Right cardiac atrium (tissue), 5 donors: ENCODE data around the gene VAV3. TPM values are rescaled to one million over a fixed set of nuclear protein-coding genes. Genes with fewer than 3 reads are reported as not detected.
"Not testable (repeated sequence)": the region's sequence is repeated elsewhere in the genome, so short reads cannot be mapped to it uniquely, and the experiment has no call there.

Experiments
- ATAC-seq, 2 donors: fragments of 200-7000 bp; cut with Tn5 transposase; one replicate each; pipeline versions ENCODE4 v1.8.0 to v1.9.1; 2020; ENCODE audit warnings: moderate library complexity in 2 of 2, mild to moderate bottlenecking in 1 of 2
- DNase-seq, 3 donors: peaks; one replicate each; pipeline ENCODE4 v3.0.0-alpha.2; 2020
- H3K27ac ChIP-seq: one replicate; pipeline ENCODE4 v1.5.1; 2013; ENCODE audit warnings: mild to moderate bottlenecking, low read length, control low read depth, moderate library complexity
- H3K27me3 ChIP-seq: one replicate; pipeline ENCODE4 v1.6.1; 2013; ENCODE audit not compliant: control insufficient read depth, insufficient read depth
- H3K4me1 ChIP-seq: one replicate; pipeline ENCODE4 v1.6.1; 2013; ENCODE audit warnings: low read length; ENCODE audit not compliant: control insufficient read depth, insufficient read depth
- H3K4me3 ChIP-seq: one replicate; pipeline ENCODE4 v1.5.1; 2013; ENCODE audit warnings: low read length, control low read depth
- H3K9me3 ChIP-seq: one replicate; pipeline ENCODE4 v1.6.1; 2013; ENCODE audit warnings: low read length; ENCODE audit not compliant: control insufficient read depth
- WGBS: extraction: QIAGEN DNeasy Blood & Tissue Kit; methylation state at CpG from one replicate; pipeline ENCODE4 v1.1.7; 2013; 5-methylcytosine and 5-hydroxymethylcytosine counted together
- intact Hi-C, 4 donors: fragments of 100-400 bp; cut with DNase I; formaldehyde crosslinking; loops; one replicate each; pipeline versions ENCODE4 v1.11.0 to v1.14.0; 2022 to 2023
- polyA plus RNA-seq: library from polyadenylated mRNA; stranded (reverse); fragments of 200-250 nt; gene quantifications from one replicate; pipeline ENCODE4 v1.2.3, GENCODE V29; 2013
- total RNA-seq, 4 donors: library from RNA; stranded (reverse); fragmentation: NEBNext Ultra II Directional; extraction: Animal tissue kit (Norgen Biotek cat#: 25700); gene quantifications; one replicate each; pipeline ENCODE4 v1.2.1, GENCODE V29; 2021
- donor health status: healthy with polysubstance abuse.
- donor health status: DM: no; HTN: yes; CAD: no.
- donor health status: DM: no; HTN: no; CAD: no.
- donor health status: DM: no; HTN: yes; CAD: no; lungs with severe emphysema.
- donor health status: DM: yes; HTN: yes; CAD: no.

Gene VAV3
- total and polyA plus RNA-seq, 5 donors, result 0.79 to 4.0 (median 2.7) TPM

DNA sequence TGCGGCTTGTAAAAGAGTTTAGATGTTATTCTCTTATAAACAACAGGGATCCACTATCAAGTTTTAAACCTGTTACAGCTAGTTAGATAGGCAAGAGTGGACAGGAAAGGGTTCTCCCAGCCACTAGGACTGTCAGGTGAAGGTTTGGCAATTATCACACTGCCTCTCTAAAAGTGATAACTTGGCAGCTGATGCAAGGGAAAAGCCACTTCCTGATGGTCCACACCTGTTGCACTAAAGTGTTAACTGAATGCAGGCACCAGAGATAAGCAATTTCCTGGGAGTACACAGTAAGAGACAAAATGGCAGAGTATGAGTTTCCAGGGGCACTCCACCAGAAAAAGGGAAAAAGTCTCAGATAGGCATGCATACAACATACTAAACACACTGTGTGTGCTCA is 99.4 kb downstream of the VAV3 start:
- Histone ChIP-seq H3K4me1 (no peaks in the 10 kb centered on the region), H3K27me3 (no peaks in the 10 kb centered on the region), H3K9me3 (no peaks in the 10 kb centered on the region), H3K27ac (no peak overlapping the region), H3K4me3 (no peak overlapping the region)
- no peak for ATAC-seq
- DNase-seq, result no peak
- 97% methylated on average over 1 of the region's 1 CpG for WGBS
- intact Hi-C loops, result no loop called here

DNA sequence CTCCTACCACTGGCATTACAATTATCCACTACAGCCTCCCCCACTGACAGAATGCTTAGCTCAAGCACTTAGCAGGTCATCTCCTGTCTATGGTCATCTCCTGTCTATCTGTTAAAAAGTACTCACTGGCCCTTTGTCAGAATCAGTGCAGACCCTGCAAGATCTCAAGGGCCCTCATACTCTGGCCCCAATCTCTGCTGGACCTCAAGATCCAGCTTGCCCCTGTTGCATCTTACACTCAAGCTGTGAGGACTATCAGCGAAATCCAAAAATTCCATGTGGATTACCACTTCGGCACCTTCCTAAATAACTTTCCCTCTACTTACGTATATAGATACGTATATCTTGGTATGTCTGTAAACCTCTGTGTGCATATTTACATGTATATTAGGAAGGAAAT is 101.6 kb downstream of the VAV3 start:
- ATAC-seq, result no peak
- WGBS, result 76% methylated on average over 4 of the region's 4 CpGs

DNA sequence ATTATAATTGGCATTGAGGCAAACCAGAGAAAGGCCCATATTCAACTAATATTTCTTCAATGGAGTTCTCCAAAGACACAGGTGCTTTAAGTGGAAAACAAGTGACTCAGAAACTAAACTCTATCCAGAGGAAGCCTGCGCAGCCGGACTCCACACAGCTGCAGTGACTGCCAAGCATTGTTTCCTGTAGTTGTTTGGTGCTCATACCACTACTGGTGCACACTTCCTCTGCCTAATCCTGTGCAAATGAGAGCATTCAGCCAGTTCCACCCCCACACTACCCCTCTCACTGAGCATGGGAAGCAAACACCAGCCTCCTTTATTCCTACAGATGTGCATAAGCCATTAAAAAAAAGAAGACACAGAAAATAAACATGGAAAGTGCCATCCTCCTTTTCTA is 102.9 kb downstream of the VAV3 start:
- H3K27ac ChIP-seq, result no peak overlapping the region
- DNase-seq, result no peak
- no peaks in the 10 kb centered on the region for H3K4me1 ChIP-seq
- H3K4me3 ChIP-seq, result no peak overlapping the region
- intact Hi-C loops, result no loop called here
- no peak for ATAC-seq
- no peaks in the 10 kb centered on the region for H3K27me3 ChIP-seq
- H3K9me3 ChIP-seq, result no peaks in the 10 kb centered on the region
- whole genome bisulfite sequencing, result 76% methylated on average over 2 of the region's 2 CpGs

More for the DNA sequence above, 101.6 kb downstream of the VAV3 start:
- Histone ChIP-seq H3K4me3 (no peak overlapping the region), H3K27ac (no peak overlapping the region), H3K27me3 (no peaks in the 10 kb centered on the region), H3K4me1 (no peaks in the 10 kb centered on the region), H3K9me3 (no peaks in the 10 kb centered on the region)
- intact Hi-C loops, result no loop called here
- DNase-seq, result no peak

- WGBS, result 92% methylated on average over 5 of the region's 5 CpGs
- ATAC-seq, result no peak
- no peaks in the 10 kb centered on the region for H3K4me1 ChIP-seq
- no peak for DNase-seq
- no peak overlapping the region for H3K4me3 ChIP-seq
- H3K27me3 ChIP-seq, result no peaks in the 10 kb centered on the region
- no peak overlapping the region for H3K27ac ChIP-seq
- H3K9me3 ChIP-seq, result no peaks in the 10 kb centered on the region
- intact Hi-C loops, result no loop called here
These were observed 106.7 kb downstream of the VAV3 start for GRCh38 chr1:107858323-107858722.

GRCh38 chr1:107851418-107851817 is 113.6 kb downstream of the VAV3 start:
- ATAC-seq, result no peak
- Histone ChIP-seq H3K9me3 (no peaks in the 10 kb centered on the region), H3K4me1 (peaks cover 2% of the 10 kb centered on the region), H3K4me3 (no peak overlapping the region), H3K27ac (no peak overlapping the region), H3K27me3 (no peaks in the 10 kb centered on the region)
- DNase-seq, result no peak
- intact Hi-C loops, result no loop called here

DNA sequence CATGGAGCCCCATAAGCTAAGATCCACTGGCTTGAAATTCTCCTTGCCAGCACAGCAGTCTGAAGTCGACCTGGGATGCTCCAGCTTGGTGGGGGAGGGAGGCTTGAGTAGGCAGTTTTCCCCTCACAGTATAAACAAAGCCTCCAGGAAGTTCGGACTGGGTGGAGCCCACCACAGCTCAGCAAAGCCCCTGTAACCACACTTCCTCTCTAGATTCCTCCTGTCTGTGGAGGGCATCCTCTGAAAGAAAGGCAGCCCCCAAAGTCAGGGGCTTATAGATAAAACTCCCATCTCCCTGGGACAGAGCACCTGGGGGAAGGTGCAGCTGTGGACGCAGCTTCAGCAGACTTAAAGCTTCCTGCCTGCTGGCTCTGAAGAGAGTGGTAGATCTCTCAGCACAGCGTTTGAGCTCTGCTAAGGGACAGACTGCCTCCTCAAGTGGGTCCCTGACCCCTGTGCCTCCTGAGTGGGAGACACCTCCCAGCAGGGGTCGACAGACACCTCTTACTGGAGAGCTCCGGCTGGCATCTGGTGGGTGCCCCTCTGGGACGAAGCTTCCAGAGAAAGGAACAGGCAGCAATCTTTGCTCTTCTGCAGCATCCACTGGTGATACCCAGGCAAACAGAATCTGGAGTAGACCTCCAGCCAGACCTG is 120.3 kb downstream of the VAV3 start:
- 47% methylated on average over 7 of the region's 7 CpGs for WGBS
- H3K27me3 ChIP-seq, H3K9me3 ChIP-seq, H3K4me1 ChIP-seq, intact Hi-C loops, H3K4me3 ChIP-seq, H3K27ac ChIP-seq: not testable (repeated sequence)
- DNase-seq (peak; percentile 18 to 31 (median 29)), ATAC-seq (peak in 1 of 2 donors; percentile 34)

GRCh38 chr1:107843989-107844388 is 121.0 kb downstream of the VAV3 start:
- DNase-seq (peak in 2 of 3 donors; percentile 35 to 45), ATAC-seq (no peak)
- intact Hi-C loops, result no loop called here
- WGBS, result 74% methylated on average over 6 of the region's 6 CpGs
- Histone ChIP-seq H3K4me3 (no peak overlapping the region), H3K27ac (no peak overlapping the region), H3K4me1 (peaks cover 4% of the 10 kb centered on the region), H3K27me3 (no peaks in the 10 kb centered on the region), H3K9me3 (no peaks in the 10 kb centered on the region)

GRCh38 chr1:107842241-107842640 is 122.7 kb downstream of the VAV3 start:
- Histone ChIP-seq H3K4me3 (no peak overlapping the region), H3K27ac (no peak overlapping the region), H3K27me3 (no peaks in the 10 kb centered on the region), H3K9me3 (no peaks in the 10 kb centered on the region), H3K4me1 (peaks cover 4% of the 10 kb centered on the region)
- no peak for ATAC-seq
- DNase-seq, result no peak
- 55% methylated on average over 2 of the region's 2 CpGs for WGBS
- intact Hi-C loops, result no loop called here

GRCh38 chr1:107840725-107841124 is 124.3 kb downstream of the VAV3 start:
- Histone ChIP-seq H3K9me3 (no peaks in the 10 kb centered on the region), H3K4me1 (peaks cover 4% of the 10 kb centered on the region), H3K4me3 (no peak overlapping the region), H3K27me3 (no peaks in the 10 kb centered on the region), H3K27ac (no peak overlapping the region)
- DNase-seq, result no peak
- intact Hi-C loops, result no loop called here
- 24% methylated on average over 1 of the region's 1 CpG for WGBS
- ATAC-seq, result no peak

DNA sequence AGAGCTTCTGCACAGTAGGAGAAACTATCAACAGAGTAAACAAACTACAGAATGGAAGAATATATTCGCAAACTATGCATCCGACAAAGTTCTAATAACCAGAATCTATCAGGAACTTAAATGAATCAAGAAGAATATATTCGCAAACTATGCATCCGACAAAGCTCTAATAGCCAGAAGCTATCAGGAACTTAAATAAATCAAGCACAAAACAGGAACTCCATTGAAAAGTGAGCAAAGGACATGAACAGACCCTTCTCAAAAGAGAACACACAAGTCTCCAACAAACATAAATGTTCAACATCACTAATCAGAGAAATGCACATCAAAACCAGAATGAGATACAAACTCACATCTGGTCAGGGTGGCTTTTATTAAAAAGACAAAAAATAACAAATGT is 126.9 kb downstream of the VAV3 start:
- no peaks in the 10 kb centered on the region for H3K27me3 ChIP-seq
- H3K4me3 ChIP-seq, result no peak overlapping the region
- 88% methylated on average over 4 of the region's 4 CpGs for WGBS
- no peaks in the 10 kb centered on the region for H3K9me3 ChIP-seq
- ATAC-seq (no peak), DNase-seq (no peak)
- H3K4me1 ChIP-seq, result peaks cover 4% of the 10 kb centered on the region
- intact Hi-C loops, result no loop called here
- no peak overlapping the region for H3K27ac ChIP-seq

GRCh38 chr1:107835151-107835670 is 129.8 kb downstream of the VAV3 start:
- Histone ChIP-seq H3K27me3 (no peaks in the 10 kb centered on the region), H3K9me3 (no peaks in the 10 kb centered on the region), H3K4me3 (no peak overlapping the region), H3K4me1 (peaks cover 2% of the 10 kb centered on the region), H3K27ac (no peak overlapping the region)
- no peak for ATAC-seq
- peak in 1 of 3 donors; percentile 31 for DNase-seq
- 94% methylated on average over 4 of the region's 4 CpGs for whole genome bisulfite sequencing
- intact Hi-C loops, result no loop called here

DNA sequence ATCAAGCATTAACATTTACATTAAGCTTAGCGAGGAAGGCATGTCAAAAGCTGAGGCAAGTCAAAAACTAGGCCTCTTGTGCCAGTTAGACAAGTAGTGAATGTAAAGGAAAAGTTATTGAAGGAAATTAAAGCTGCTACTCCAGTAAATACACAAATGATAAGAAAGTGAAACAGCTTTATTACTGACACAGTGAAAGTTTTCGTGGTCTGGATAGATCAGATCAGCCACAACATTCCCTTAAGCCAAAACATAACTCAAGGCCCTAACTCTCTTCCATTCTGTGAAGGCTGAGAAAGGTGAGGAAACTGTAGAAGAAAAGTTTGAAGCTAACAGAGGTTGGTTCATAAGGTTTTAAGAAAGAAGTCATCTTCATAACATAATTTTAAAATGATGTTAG is 131.9 kb downstream of the VAV3 start:
- DNase-seq (no peak), ATAC-seq (no peak)
- no peak overlapping the region for H3K27ac ChIP-seq
- 84% methylated on average over 2 of the region's 2 CpGs for WGBS
- intact Hi-C loops, result no loop called here
- peaks cover 2% of the 10 kb centered on the region for H3K4me1 ChIP-seq
- H3K4me3 ChIP-seq, result no peak overlapping the region
- H3K9me3 ChIP-seq, result no peaks in the 10 kb centered on the region
- no peaks in the 10 kb centered on the region for H3K27me3 ChIP-seq
